Psoas muscle (tissue), 8 donors: ENCODE measurements around the gene TLCD3B. TPM values are rescaled to one million over a fixed set of nuclear protein-coding genes. Genes with fewer than 3 reads are reported as not detected.
"Not testable (repeated sequence)": the region's sequence is repeated elsewhere in the genome, so short reads cannot be mapped to it uniquely, and the experiment has no call there.

Source experiments
- ATAC-seq, 4 donors: fragments of 200-7000 bp; cut with Tn5 transposase; one replicate each; pipeline ENCODE4 v1.9.1; 2020; ENCODE audit warnings: moderate library complexity in 3 of 4, mild to moderate bottlenecking in 2 of 4
- DNase-seq, 2 donors: peaks; one replicate each; pipeline ENCODE4 v3.0.0-alpha.2; 2020
- H3K27ac ChIP-seq: fragments of 200-600 bp; one replicate; pipeline ENCODE4 v1.8.0; 2022
- H3K27me3 ChIP-seq, 3 donors: fragments of 200-600 bp in 1 of 3; one replicate each; pipeline versions ENCODE4 v1.6.1 to v1.8.0; 2013 to 2022; ENCODE audit warnings: low read length in 2 of 3, mild to moderate bottlenecking in 2 of 3, moderate library complexity in 1 of 3; ENCODE audit not compliant: insufficient read depth in 3 of 3
- H3K36me3 ChIP-seq, 2 donors: fragments of 200-600 bp in 1 of 2; one replicate each; pipeline versions ENCODE4 v1.6.1 to v1.8.0; 2013 to 2022; ENCODE audit warnings: low read depth in 1 of 2, mild to moderate bottlenecking in 1 of 2, moderate library complexity in 1 of 2; ENCODE audit not compliant: insufficient read depth in 1 of 2
- H3K4me1 ChIP-seq: fragments of 200-600 bp; one replicate; pipeline ENCODE4 v1.8.0; 2022
- H3K4me3 ChIP-seq: fragments of 200-600 bp; one replicate; pipeline ENCODE4 v1.8.0; 2022; ENCODE audit warnings: mild to moderate bottlenecking
- H3K9me3 ChIP-seq: fragments of 200-600 bp; one replicate; pipeline ENCODE4 v1.8.0; 2022
- CTCF ChIP-seq: fragments of 200-600 bp; IDR thresholded peaks from one replicate; pipeline ENCODE4 v1.8.0; 2022; ENCODE audit warnings: antibody characterized with exemption
- WGBS, 3 donors: extraction: QIAGEN DNeasy Blood & Tissue Kit; methylation state at CpG; one replicate each; pipeline versions ENCODE4 v1.1.6 to v1.1.7; 2013; 5-methylcytosine and 5-hydroxymethylcytosine counted together
- intact Hi-C, 2 donors: fragments of 100-400 bp; cut with DNase I; formaldehyde crosslinking; loops; one replicate each; pipeline versions ENCODE4 v1.11.0 to v1.14.2; 2022
- polyA plus RNA-seq, 3 donors: library from polyadenylated mRNA; stranded (reverse); fragments of 200-250 nt; gene quantifications; one replicate each; pipeline ENCODE4 v1.2.3, GENCODE V29; 2013
- total RNA-seq, 4 donors: library from RNA; stranded (reverse); fragmentation: NEBNext Ultra II Directional in 2 of 4; extraction: Animal tissue kit (Norgen Biotek cat#: 25700) in 2 of 4; gene quantifications; one replicate each; pipeline versions ENCODE4 v1.2.1 to v1.2.4, GENCODE V29; 2021 to 2023
- donor health status: healthy with polysubstance abuse.
- donor health status: DM: no; HTN: no; CAD: no; lungs with moderate emphysema.
- donor health status: Bipolar disorder and iron deficiency.
- donor health status: healthy.
- donor health status: DM: yes; HTN: yes; CAD: no.
- donor health status: DM: no; HTN: no; CAD: no.
- donor health status: DM: no; HTN: no; CAD: no.
- donor health status: DM: yes; HTN: yes; CAD: no.

TLCD3B gene
- total and polyA plus RNA-seq, 7 donors = 0.13 to 1.9 (median 0.22) TPM

DNA sequence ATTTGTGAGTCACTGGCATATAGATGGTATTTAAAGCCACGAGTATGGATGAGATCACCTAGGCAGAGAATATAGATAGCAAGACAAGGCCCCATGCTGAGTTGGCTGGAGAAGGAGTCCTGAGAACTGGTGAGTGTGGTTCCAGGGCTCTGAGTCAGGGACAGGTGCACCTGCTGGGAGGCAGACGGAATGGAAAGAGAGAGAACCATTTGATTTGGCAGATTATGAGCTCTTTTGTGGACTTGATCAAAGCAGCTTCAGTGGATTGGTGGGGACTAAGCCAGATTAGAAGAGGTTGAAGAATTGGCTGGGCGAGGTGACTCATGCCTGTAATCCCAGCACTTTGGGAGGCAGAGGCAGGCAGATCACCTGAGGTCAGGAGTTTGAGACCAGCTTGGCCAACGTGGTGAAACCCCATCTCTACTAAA lies 12.3 kb downstream of the TLCD3B start:
- TF ChIP-seq CTCF = no peak
- peaks cover 0 to 8% (median 0%) of the 10 kb centered on the region in 3 donors for H3K27me3 ChIP-seq
- 69 to 73% (median 70%) methylated on average over 4 of the region's 4 CpGs for WGBS, 3 donors
- intact Hi-C loops = no loop called here
- H3K36me3 ChIP-seq = no peaks in the 10 kb centered on the region
- no peak overlapping the region for H3K27ac ChIP-seq
- no peaks in the 10 kb centered on the region for H3K9me3 ChIP-seq
- no peak for DNase-seq
- no peak overlapping the region for H3K4me3 ChIP-seq
- H3K4me1 ChIP-seq = no peaks in the 10 kb centered on the region
- ATAC-seq = no peak

- H3K9me3 ChIP-seq, H3K4me1 ChIP-seq, H3K27ac ChIP-seq, H3K4me3 ChIP-seq, intact Hi-C loops, ATAC-seq, DNase-seq, H3K36me3 ChIP-seq: not testable (repeated sequence)
- peaks cover 0 to 14% (median 0%) of the 10 kb centered on the region in 3 donors for H3K27me3 ChIP-seq
- 79 to 88% (median 86%) methylated on average over 4 of the region's 4 CpGs for WGBS, 3 donors
Observed at GRCh38 chr16:30017937-30018336, 13.1 kb downstream of the TLCD3B start.

DNA sequence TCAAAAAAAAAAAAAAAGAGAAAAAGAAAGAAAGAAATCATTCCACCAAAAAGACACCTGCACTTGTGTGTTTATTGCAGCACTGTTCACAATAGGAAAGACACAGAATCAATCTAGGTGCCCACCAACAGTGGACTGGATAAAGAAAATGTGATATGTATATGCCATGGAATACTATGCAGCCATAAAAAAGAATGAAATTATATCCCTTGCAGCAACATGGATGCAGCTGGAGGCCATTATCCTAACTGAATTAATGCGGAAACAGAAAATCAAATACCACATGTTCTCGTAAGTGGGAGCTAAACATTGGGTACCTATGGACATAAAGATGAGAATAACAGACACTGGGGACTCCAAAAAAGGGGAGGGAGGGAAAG lies 13.8 kb downstream of the TLCD3B start:
- intact Hi-C loops = no loop called here
- Histone ChIP-seq H3K36me3 (no peaks in the 10 kb centered on the region), H3K27ac (no peak overlapping the region), H3K27me3 (peaks cover 0 to 20% (median 0%) of the 10 kb centered on the region in 3 donors), H3K4me3 (no peak overlapping the region), H3K4me1 (no peaks in the 10 kb centered on the region), H3K9me3 (no peaks in the 10 kb centered on the region)
- no peak for ATAC-seq
- no peak for DNase-seq
- no peak for TF ChIP-seq CTCF
- 91 to 98% (median 94%) methylated on average over 2 of the region's 2 CpGs for WGBS, 3 donors

DNA sequence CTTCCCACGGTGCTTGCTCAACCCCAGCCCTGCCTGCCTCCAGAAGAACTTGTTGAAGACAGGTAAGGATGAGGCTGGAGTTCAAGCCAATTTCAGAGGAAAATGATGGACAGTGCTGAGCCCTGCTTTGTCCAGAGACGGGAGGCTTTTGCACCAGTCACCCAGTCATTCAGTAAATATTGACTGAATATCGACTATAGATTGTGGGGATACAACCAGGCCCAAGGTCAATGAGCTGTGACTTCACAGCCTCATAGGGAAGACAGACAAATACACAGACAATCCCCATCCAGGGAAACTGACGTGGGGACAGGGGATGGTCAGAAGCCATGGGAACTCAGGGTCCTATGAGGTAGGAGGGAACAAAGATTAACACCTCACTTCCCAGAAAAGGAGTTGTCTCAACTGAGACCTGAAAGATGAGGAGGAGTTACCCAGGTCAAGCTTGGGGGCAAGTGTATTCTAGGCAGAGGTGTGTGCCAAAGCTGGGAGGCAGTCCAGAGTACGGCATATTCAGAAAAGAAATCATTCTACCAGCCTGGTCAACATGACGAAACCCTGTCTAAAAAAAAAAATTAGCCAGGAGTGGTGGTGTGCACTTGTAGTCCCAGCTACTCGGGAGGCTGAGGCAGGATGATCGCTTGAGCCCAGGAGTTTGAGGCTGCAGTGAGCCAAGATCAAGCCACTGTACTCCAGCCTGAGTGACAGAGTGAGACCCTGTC lies 14.4 kb downstream of the TLCD3B start:
- no peak for TF ChIP-seq CTCF
- WGBS, 3 donors = 62 to 69% (median 69%) methylated on average over 8 of the region's 8 CpGs
- Histone ChIP-seq H3K9me3 (no peaks in the 10 kb centered on the region), H3K4me3 (no peak overlapping the region), H3K27me3 (peaks cover 0 to 26% (median 5%) of the 10 kb centered on the region in 3 donors), H3K36me3 (no peaks in the 10 kb centered on the region), H3K4me1 (no peaks in the 10 kb centered on the region), H3K27ac (no peak overlapping the region)
- intact Hi-C loops = no loop called here
- ATAC-seq (no peak), DNase-seq (no peak)

DNA sequence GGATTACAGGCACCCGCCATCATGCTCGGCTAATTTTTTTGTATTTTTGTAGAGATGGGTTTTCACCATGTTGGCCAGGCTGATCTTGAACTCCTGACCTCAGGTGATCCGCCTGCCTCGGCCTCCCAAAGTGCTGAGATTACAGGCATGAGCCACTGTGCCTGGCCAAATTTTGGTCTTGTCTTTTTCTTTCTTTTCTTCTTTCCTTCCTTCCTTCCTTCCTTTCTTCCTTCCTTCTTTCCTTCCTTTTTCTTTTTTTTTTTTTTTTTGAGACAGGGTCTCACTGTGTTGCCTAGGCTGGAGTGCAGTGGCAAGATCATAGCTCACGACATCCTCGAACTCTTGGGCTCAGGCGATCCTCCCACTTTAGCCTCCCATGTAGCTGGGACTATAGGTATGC lies 15.6 kb downstream of the TLCD3B start:
- 78 to 90% (median 87%) methylated on average over 7 of the region's 7 CpGs for WGBS, 3 donors
- H3K36me3 ChIP-seq, H3K4me1 ChIP-seq, ATAC-seq, H3K27ac ChIP-seq, intact Hi-C loops, H3K9me3 ChIP-seq, H3K4me3 ChIP-seq, DNase-seq: not testable (repeated sequence)
- H3K27me3 ChIP-seq = peaks cover 0 to 30% (median 12%) of the 10 kb centered on the region in 3 donors

DNA sequence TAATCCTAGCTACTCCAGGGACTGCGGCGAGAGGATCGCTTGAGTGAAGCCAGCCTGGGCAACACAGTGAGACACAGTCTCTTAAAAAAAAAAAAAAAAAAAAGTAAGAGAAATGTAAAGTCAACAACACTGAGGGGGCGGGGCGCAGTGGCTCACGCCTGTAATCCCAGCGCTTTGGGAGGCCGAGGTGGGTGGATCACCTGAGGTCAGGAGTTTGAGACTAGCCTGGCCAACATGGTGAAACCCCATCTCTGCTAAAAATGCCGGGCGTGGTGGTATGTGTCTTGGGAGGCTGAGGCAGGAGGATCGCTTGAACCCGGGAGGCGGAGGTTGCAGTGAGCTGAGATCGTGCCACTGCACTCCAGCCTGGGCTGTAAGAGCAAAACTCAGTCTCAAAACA lies 18.5 kb downstream of the TLCD3B start:
- H3K4me1 ChIP-seq, H3K9me3 ChIP-seq, H3K4me3 ChIP-seq, H3K27ac ChIP-seq, ATAC-seq, DNase-seq, H3K36me3 ChIP-seq, intact Hi-C loops: not testable (repeated sequence)
- H3K27me3 ChIP-seq = peaks cover 0 to 45% (median 17%) of the 10 kb centered on the region in 3 donors
- 80 to 83% (median 80%) methylated on average over 14 of the region's 14 CpGs for WGBS, 3 donors
